HG03108 (cell line): ENCODE data around the gene FRMD5.

ENCODE experiments used
- ATAC-seq: cut with Tn5 transposase; IDR thresholded peaks from one replicate; pipeline ENCODE4 v1.9.1; 2021; ENCODE audit warnings: moderate library complexity; ENCODE audit not compliant: unreplicated experiment

Gene FRMD5

GRCh38 chr15:43981576-43981975 lies 213.5 kb downstream of the FRMD5 start:
- ATAC-seq = no peak

- ATAC-seq = no peak
Observed at GRCh38 chr15:43977072-43977884, 217.8 kb downstream of the FRMD5 start.

GRCh38 chr15:43975770-43976169 lies 219.3 kb downstream of the FRMD5 start:
- ATAC-seq = no peak

- no peak for ATAC-seq
Observed at GRCh38 chr15:43975326-43975725, 219.7 kb downstream of the FRMD5 start.

GRCh38 chr15:43974852-43975251 lies 220.2 kb downstream of the FRMD5 start:
- peak; percentile 75 for ATAC-seq

DNA sequence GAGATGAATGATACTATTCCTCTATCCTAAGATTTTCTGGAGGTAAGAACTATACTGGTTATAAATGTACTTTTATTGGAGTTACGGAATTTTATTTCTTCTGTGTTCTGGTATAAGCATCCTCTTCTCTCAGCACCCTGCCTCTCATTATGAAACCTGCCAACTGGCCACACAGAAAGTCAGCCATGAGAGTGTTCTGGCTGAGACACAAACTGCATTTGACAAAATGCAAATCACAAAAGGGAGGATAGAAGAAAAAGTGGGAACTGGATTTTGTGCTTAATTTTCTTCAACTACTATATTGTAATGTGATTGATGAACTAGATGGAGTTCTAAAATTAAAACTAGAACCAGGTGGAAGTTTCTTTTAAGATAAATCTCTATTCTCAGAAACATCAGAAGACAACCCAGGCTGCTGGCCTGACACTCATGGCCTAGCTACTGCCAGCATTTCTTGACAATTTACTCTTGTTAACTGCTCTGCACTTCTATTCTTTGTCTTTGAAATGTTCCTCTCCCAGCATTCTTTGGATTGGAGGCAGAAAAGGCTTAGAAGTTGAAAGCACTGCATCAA lies 225.2 kb downstream of the FRMD5 start:
- ATAC-seq = no peak

- ATAC-seq = no peak
Observed at GRCh38 chr15:43968551-43968950, 226.5 kb downstream of the FRMD5 start.

- no peak for ATAC-seq
Observed at GRCh38 chr15:43966646-43967045, 228.4 kb downstream of the FRMD5 start.

DNA sequence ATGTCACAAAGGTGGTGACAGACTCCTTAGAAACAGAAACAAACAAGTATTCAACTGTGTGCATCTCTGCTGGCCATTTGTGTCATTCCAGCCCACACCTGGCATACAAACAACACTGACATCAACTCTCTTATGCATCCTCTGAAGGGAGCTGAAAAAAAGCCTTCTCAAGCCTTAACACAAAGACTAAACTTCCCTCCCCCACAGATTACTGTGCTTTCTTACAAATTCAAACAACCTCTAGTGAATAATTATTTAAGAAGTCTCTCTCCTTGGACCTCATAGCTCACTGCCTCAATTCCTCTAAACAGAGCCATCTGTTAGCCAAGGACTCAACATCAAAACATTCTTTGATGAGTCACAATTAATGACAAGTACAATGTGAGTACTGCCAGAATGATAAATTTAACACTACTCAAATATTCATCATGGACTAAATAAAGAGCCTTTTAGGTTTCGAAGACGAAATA lies 236.2 kb downstream of the FRMD5 start:
- ATAC-seq = no peak

DNA sequence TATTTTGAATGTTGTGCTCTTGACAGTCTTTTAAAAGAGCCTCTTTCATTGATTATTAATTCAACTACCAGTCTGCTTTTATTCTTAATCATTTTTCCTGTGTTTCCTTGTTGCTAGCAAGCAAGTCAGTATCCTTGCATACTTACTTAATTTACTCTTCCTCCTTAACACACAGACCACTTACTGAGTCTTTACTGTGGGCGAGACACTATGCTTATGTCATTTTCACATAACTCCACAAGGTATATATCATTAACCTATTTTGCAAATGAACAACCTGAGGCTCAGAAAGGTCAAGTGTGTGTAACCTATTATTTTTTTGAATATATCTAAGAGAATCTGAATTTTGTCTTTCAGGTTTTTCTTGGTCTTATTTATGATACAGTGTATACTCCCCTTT lies 237.3 kb downstream of the FRMD5 start:
- no peak for ATAC-seq

GRCh38 chr15:43955140-43955539 lies 239.9 kb downstream of the FRMD5 start:
- no peak for ATAC-seq

DNA sequence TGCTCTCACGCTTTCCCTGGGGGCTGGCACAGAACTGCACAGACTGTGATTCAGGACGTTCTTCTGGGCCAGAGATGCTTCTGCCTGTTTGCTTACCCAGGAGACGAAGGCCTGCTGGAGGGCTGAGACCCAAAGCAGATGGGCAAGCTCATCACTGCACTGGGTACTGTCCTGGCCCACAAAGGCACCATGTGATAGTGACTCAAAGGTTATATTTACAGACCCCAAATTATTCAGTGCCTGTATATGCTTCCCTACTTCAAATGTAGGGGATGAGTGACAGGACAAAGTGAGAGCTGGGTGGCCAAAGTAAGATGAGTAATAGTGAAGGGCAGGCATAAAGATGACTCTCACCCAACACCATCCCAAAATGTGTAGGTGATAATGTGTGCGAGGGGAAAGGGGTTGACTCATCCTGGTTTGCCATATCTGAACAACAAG lies 240.9 kb downstream of the FRMD5 start:
- no peak for ATAC-seq

- ATAC-seq = no peak
Observed at GRCh38 chr15:43953402-43953801, 241.7 kb downstream of the FRMD5 start.

DNA sequence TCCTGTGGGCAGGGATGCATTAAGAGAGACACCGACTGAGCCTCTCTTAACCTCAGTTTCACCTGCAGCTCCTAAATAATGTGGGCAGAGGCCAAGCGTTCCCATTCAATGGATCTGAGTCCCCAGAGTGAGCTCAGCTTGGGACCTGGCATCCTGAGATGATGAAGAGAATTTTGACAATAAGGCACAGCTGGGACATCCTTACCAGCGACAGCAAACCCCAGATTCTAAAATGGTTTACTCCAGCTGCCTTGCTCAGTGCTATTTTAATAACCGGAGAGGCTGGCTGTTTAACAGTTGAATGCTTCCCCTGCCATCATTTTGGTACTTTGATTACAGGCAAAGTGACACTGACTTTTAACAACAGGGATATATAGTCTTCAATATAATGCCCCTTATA lies 244.5 kb downstream of the FRMD5 start:
- no peak for ATAC-seq

DNA sequence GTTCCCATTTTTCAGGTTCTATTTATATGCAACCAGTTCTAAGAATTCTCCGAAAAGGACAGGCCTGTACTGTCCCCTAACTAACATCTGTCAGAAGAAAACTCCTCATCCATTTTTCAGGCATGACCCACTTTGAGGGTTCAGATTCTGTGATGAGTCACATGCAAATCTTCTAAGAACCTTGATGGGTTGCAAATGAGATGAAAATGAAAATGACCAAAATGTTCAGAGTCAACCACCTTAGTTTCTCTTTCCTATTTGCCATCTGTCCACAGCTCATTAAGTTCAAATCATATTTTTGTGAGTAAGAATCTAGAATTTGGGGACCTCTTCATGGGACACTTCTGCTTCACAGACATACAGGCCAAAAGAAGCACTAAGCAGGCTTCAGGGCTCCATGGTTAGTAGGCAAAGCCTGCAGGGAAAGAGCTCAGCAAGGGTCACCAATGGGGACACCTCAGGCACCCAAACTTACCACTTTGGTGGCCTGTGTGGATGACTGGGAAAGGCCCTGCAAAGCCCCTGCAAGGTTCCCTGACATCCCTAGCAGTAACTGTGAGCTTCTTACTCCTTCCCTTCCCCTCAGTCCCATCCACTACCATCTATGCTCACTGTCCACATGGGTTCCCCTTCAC lies 246.3 kb downstream of the FRMD5 start:
- peak; percentile 74 for ATAC-seq

DNA sequence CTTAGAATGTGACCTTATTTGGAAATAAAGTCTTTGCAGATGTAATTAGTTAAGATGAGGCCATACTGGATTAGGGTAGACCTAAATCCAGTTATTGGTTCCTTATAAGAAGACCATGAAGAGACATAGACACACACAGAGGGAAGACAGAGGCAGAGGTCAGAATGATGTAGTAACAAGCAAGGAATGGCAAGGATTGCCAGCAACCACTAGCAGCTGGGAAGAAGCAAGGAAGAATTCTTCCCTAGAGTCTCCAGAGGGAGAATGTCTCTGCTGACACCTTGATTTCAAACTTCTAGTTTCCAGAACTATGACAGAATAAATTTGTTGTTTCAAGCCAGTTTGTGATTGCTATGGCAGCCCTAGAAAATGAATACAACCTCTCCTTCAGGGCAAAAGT lies 251.6 kb downstream of the FRMD5 start:
- ATAC-seq = no peak

- ATAC-seq = no peak
Observed at GRCh38 chr15:43942194-43942593, 252.9 kb downstream of the FRMD5 start.

GRCh38 chr15:43941555-43941954 lies 253.5 kb downstream of the FRMD5 start:
- peak; percentile 52 for ATAC-seq

DNA sequence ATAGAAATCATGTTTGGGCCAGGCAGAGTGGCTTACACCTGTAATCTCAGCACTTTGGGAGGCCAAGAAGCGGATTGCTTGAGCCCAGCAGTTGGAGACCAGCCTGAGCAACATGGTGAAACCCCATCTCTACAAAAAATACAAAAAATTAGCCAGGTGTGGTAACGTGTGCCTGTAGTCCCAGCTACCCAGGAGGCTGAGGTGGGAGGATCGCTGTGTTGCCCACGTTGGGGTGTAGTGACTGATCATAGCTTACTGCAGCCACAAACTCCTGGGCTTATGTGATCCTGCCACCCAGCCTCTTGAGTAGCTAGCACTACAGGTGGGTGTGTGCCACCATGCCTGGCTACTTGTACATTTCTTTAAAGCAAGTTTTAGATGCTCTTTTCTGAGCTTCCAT lies 254.0 kb downstream of the FRMD5 start:
- no peak for ATAC-seq

DNA sequence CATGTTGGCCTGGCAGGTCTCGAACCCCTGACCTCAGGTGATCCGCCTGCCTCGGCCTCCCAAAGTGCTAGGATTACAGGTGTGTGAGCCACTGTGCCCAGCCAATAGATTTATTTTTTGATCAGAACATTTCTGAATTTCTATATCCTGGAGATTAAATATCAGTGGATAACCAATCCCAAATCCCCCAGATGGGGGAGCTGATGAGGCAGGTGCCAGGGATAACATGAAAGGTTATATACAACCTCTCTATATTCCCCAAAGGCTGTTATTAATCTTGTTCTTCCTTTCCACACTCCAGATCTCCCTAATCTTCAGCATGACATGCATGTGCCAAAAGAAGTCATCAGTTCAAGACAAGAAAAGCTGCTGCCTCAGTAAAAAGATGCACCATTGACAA lies 256.0 kb downstream of the FRMD5 start:
- no peak for ATAC-seq

DNA sequence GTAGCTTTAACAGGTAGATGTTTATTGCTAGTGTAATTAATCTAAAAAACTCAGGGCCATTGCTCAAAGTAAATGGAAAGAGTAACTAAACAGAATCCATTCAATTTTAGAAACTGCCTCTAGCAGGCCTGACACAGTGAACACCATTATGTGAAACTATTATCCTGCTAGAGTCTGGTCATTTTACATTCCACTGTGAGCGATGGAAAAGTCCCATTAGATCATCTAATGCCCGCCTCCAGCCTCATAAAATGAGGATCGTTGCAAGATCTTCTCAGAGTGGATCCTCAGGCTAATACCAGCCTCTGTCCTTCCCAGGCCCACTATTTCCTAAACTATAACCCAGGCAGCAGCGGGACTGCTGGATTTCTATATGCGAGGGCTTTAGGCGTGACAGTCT lies 260.6 kb downstream of the FRMD5 start:
- ATAC-seq = no peak

GRCh38 chr15:43932907-43933306 lies 262.2 kb downstream of the FRMD5 start:
- ATAC-seq = no peak
